Astrocyte of the spinal cord (primary cell): ENCODE measurements around the gene OR4B1.

Source experiments
- DNase-seq: peaks from one replicate; pipeline ENCODE4 v3.0.0; 2011; ENCODE audit warnings: low read depth, low spot score
- H3K4me3 ChIP-seq: 2 replicates; pipeline ENCODE4 v1.5.1; 2011; ENCODE audit warnings: low read depth, mild to moderate bottlenecking, low read length, moderate library complexity
- CTCF ChIP-seq: IDR thresholded peaks from 2 replicates; pipeline ENCODE4 v1.5.1; 2012; ENCODE audit warnings: low read depth, mild to moderate bottlenecking, low read length, inconsistent platforms
- in situ Hi-C: cut with HindIII; loops from 2 replicates; pipeline ENCODE4 v1.10.0; 2017; ENCODE audit warnings: low sequenced_read_pairs

OR4B1 gene

GRCh38 chr11:48244804-48245203 lies 28.2 kb downstream of the OR4B1 start, which contains the start of gene OR4X2:
OR4X2 (plus strand) TSS chr11:48245104; CDS start chr11:48245104, 0 bp downstream.
- no peak for DNase-seq
- H3K4me3 ChIP-seq = no peak within 1 kb of the TSS
- in situ Hi-C loops = no loop called here
- TF ChIP-seq CTCF = no peak

GRCh38 chr11:48248902-48249301 lies 32.3 kb downstream of the OR4B1 start:
- no peak overlapping the region for H3K4me3 ChIP-seq
- no peak for TF ChIP-seq CTCF

GRCh38 chr11:48261600-48261999 lies 45.0 kb downstream of the OR4B1 start:
- in situ Hi-C loops = no loop called here
- TF ChIP-seq CTCF = no peak
- no peak for DNase-seq
- no peak overlapping the region for H3K4me3 ChIP-seq

More at GRCh38 chr11:48248902-48249301, 32.3 kb downstream of the OR4B1 start:
- no peak for DNase-seq
- in situ Hi-C loops = no loop called here

GRCh38 chr11:48263423-48263911 lies 46.9 kb downstream of the OR4B1 start, which contains the start of gene OR4X1:
OR4X1 (plus strand) TSS chr11:48263861; CDS start chr11:48263861, 0 bp downstream.
- no peak for TF ChIP-seq CTCF
- in situ Hi-C loops = no loop called here
- DNase-seq = no peak
- no peak within 1 kb of the TSS for H3K4me3 ChIP-seq
